HG03469 (cell line): Measurements from ENCODE around the gene PCID2.
"Not testable (repeated sequence)": the region's sequence is repeated elsewhere in the genome, so short reads cannot be mapped to it uniquely, and the experiment has no call there.

Source experiments
- ATAC-seq: cut with Tn5 transposase; IDR thresholded peaks from one replicate; pipeline ENCODE4 v1.9.1; 2021; ENCODE audit warnings: mild to moderate bottlenecking, moderate library complexity, moderate number of reproducible peaks; ENCODE audit not compliant: unreplicated experiment

PCID2 gene

GRCh38 chr13:113208421-113209335 is at the start of gene PCID2:
Gene PCID2 (minus strand): TSS chr13:113208669. CDS start chr13:113208634, 35 bp downstream.
- ATAC-seq: peak; percentile 54

- not testable (repeated sequence) for ATAC-seq
Observed at GRCh38 chr13:113257908-113258307, 49.4 kb upstream of the PCID2 start.

- ATAC-seq: no peak
Observed at GRCh38 chr13:113252516-113253095, 44.1 kb upstream of the PCID2 start.

GRCh38 chr13:113245849-113246796 is 37.7 kb upstream of the PCID2 start:
- ATAC-seq: no peak

GRCh38 chr13:113243847-113244246 is 35.4 kb upstream of the PCID2 start:
- no peak for ATAC-seq

- not testable (repeated sequence) for ATAC-seq
Observed at GRCh38 chr13:113241623-113242022, 33.2 kb upstream of the PCID2 start.

GRCh38 chr13:113239986-113240385 is 31.5 kb upstream of the PCID2 start:
- ATAC-seq: no peak

- no peak for ATAC-seq
Observed at GRCh38 chr13:113239357-113239756, 30.9 kb upstream of the PCID2 start.

- no peak for ATAC-seq
Observed at GRCh38 chr13:113238536-113238935, 30.1 kb upstream of the PCID2 start.

- ATAC-seq: no peak
Observed at GRCh38 chr13:113233101-113233500, 24.6 kb upstream of the PCID2 start.

GRCh38 chr13:113232208-113233003 is 23.9 kb upstream of the PCID2 start:
- ATAC-seq: no peak

GRCh38 chr13:113231306-113232207 is 23.1 kb upstream of the PCID2 start:
- ATAC-seq: no peak

- ATAC-seq: no peak
Observed at GRCh38 chr13:113229791-113230190, 21.3 kb upstream of the PCID2 start.

GRCh38 chr13:113229161-113229560 is 20.7 kb upstream of the PCID2 start:
- no peak for ATAC-seq

- ATAC-seq: no peak
Observed at GRCh38 chr13:113226873-113227450, 18.5 kb upstream of the PCID2 start.

GRCh38 chr13:113225515-113225914 is 17.0 kb upstream of the PCID2 start:
- no peak for ATAC-seq

- ATAC-seq: no peak
Observed at GRCh38 chr13:113224486-113224885, 16.0 kb upstream of the PCID2 start.

- ATAC-seq: no peak
Observed at GRCh38 chr13:113223070-113223469, 14.6 kb upstream of the PCID2 start.

- ATAC-seq: no peak
Observed at GRCh38 chr13:113220877-113221276, 12.4 kb upstream of the PCID2 start.
